H1 (cell line): ENCODE results near the gene PRIMPOL. TPM values are rescaled to one million over a fixed set of nuclear protein-coding genes. Genes with fewer than 3 reads are reported as not detected.
"Not testable (repeated sequence)": the region's sequence is repeated elsewhere in the genome, so short reads cannot be mapped to it uniquely, and the experiment has no call there.

Source experiments
- CTCF ChIA-PET: fragments of 300-600 bp; sonication (Branson Sonifier 250); formaldehyde crosslinking; loops from one replicate; lab custom pipeline; 2021; ENCODE audit not compliant: partially characterized antibody; lab: Charles Lee
- POLR2A ChIA-PET: fragments of 300-600 bp; sonication (Branson Sonifier 250); formaldehyde crosslinking; loops from one replicate; lab custom pipeline; 2021; ENCODE audit warnings: inconsistent platforms; ENCODE audit not compliant: partially characterized antibody; lab: Charles Lee
- DNase-seq, 2 experiments: peaks; one replicate each; pipeline versions ENCODE4 v3.0.0 to v3.0.0-alpha.2; 2010 to 2022; ENCODE audit warnings: low spot score in 2 of 2, low read depth in 1 of 2, mixed read lengths in 1 of 2
- FAIRE-seq: peaks from 2 replicates; lab custom pipeline; 2011; peaks lifted over from hg19 to GRCh38; lab: Jason Lieb, UNC
- H2AFZ ChIP-seq: 2 replicates; pipeline ENCODE4 v1.8.1; 2012; ENCODE audit warnings: low read length, inconsistent platforms
- H2AK5ac ChIP-seq: 2 replicates; pipeline ENCODE4 v1.6.1; 2013; ENCODE audit warnings: low read depth, low read length
- H2BK120ac ChIP-seq: replicated peaks from 2 replicates; pipeline ENCODE3; 2013; ENCODE audit warnings: low read depth, low read length, inconsistent platforms
- H2BK12ac ChIP-seq: 2 replicates; pipeline ENCODE4 v1.6.1; 2013; ENCODE audit warnings: low read depth, low read length
- H2BK15ac ChIP-seq: 2 replicates; pipeline ENCODE4 v1.6.1; 2013; ENCODE audit warnings: low read length
- H2BK20ac ChIP-seq: 2 replicates; pipeline ENCODE4 v1.6.1; 2013; ENCODE audit warnings: low read length
- H2BK5ac ChIP-seq: 2 replicates; pipeline ENCODE4 v1.6.1; 2013; ENCODE audit warnings: low read depth, low read length
- H3K14ac ChIP-seq: 2 replicates; pipeline ENCODE4 v1.6.1; 2013; ENCODE audit warnings: inconsistent platforms; ENCODE audit not compliant: insufficient read length
- H3K18ac ChIP-seq: 2 replicates; pipeline ENCODE4 v1.6.1; 2013; ENCODE audit warnings: low read length; ENCODE audit errors: extremely low read depth
- H3K23ac ChIP-seq: 2 replicates; pipeline ENCODE4 v1.6.1; 2013; ENCODE audit warnings: inconsistent platforms; ENCODE audit not compliant: insufficient read length
- H3K23me2 ChIP-seq: 2 replicates; pipeline ENCODE4 v1.6.1; 2013; ENCODE audit warnings: low read depth, low read length
- H3K27ac ChIP-seq: 2 replicates; pipeline ENCODE4 v1.6.1; 2011; ENCODE audit warnings: low read depth, low read length, inconsistent platforms
- H3K27me3 ChIP-seq, 4 experiments: replicated peaks in 1 of 4; 1 replicate in 1 of 4; 2 replicates in 3 of 4; pipeline versions ENCODE4 v1.6.1 to v1.8.1; 2011 to 2013; ENCODE audit warnings: low read length in 3 of 4, mild to moderate bottlenecking in 3 of 4, inconsistent platforms in 2 of 4, mixed read lengths in 2 of 4, moderate library complexity in 1 of 4; ENCODE audit not compliant: control insufficient read depth in 3 of 4, insufficient read depth in 3 of 4; ENCODE audit errors: extremely low read depth in 1 of 4
- H3K36me3 ChIP-seq, 4 experiments: 2 replicates each; pipeline versions ENCODE4 v1.6.1 to v1.8.1; 2011 to 2013; ENCODE audit warnings: mild to moderate bottlenecking in 4 of 4, low read length in 3 of 4, moderate library complexity in 2 of 4, control low read depth in 1 of 4, inconsistent platforms in 1 of 4; ENCODE audit not compliant: insufficient read depth in 4 of 4, control insufficient read depth in 2 of 4
- H3K4ac ChIP-seq: replicated peaks from 2 replicates; pipeline ENCODE3; 2013; ENCODE audit warnings: low read length, low read depth, mixed read lengths, inconsistent platforms; ENCODE audit not compliant: insufficient read length
- H3K4me1 ChIP-seq, 4 experiments: replicated peaks in 1 of 4; 1 replicate in 1 of 4; 2 replicates in 3 of 4; pipeline versions ENCODE4 v1.6.1 to v1.8.1; 2011 to 2013; ENCODE audit warnings: low read length in 3 of 4, inconsistent platforms in 2 of 4, mixed read lengths in 1 of 4; ENCODE audit not compliant: insufficient read depth in 4 of 4, control insufficient read depth in 3 of 4
- H3K4me2 ChIP-seq, 2 experiments: 2 replicates each; pipeline versions ENCODE4 v1.6.1 to v1.8.1; 2011 to 2013; ENCODE audit warnings: low read depth in 2 of 2, low read length in 2 of 2, control low read depth in 1 of 2, inconsistent platforms in 1 of 2, mild to moderate bottlenecking in 1 of 2; ENCODE audit not compliant: insufficient read depth in 1 of 2
- H3K4me3 ChIP-seq, 4 experiments: fragments of 200-600, 300-600 bp in 1 of 4; sonication (generic), shearing (Covaris generic), sonication (Bioruptor Twin) in 1 of 4; 2 replicates each; pipeline versions ENCODE4 v1.5.1 to v1.8.1; 2011 to 2016; ENCODE audit warnings: low read length in 4 of 4, low read depth in 3 of 4, control low read depth in 2 of 4, inconsistent platforms in 2 of 4, mild to moderate bottlenecking in 2 of 4, mixed read lengths in 1 of 4, moderate library complexity in 1 of 4; ENCODE audit not compliant: insufficient read depth in 2 of 4; ENCODE audit errors: extremely low read depth in 1 of 4
- H3K56ac ChIP-seq: replicated peaks from 2 replicates; pipeline ENCODE3; 2013; ENCODE audit warnings: low read depth, mild to moderate bottlenecking, mixed read lengths, low read length, inconsistent platforms; ENCODE audit not compliant: insufficient read length
- H3K79me1 ChIP-seq: 2 replicates; pipeline ENCODE4 v1.6.1; 2013; ENCODE audit warnings: low read depth, low read length, control low read depth
- H3K79me2 ChIP-seq, 2 experiments: 2 replicates each; pipeline versions ENCODE4 v1.6.1 to v1.8.1; 2012 to 2013; ENCODE audit warnings: low read length in 2 of 2, mild to moderate bottlenecking in 2 of 2, inconsistent platforms in 1 of 2; ENCODE audit not compliant: insufficient read depth in 2 of 2, control insufficient read depth in 1 of 2
- H3K9ac ChIP-seq, 4 experiments: replicated peaks in 1 of 4; 1 replicate in 1 of 4; 2 replicates in 3 of 4; pipeline versions ENCODE4 v1.6.1 to v1.8.1; 2011 to 2013; ENCODE audit warnings: low read depth in 3 of 4, low read length in 3 of 4, control low read depth in 2 of 4, mild to moderate bottlenecking in 2 of 4, moderate library complexity in 2 of 4, inconsistent platforms in 1 of 4; ENCODE audit errors: extremely low read depth in 1 of 4
- H3K9me3 ChIP-seq, 2 experiments: 2 replicates each; pipeline versions ENCODE4 v1.6.1 to v1.8.1; 2012 to 2013; ENCODE audit warnings: mild to moderate bottlenecking in 2 of 2, moderate library complexity in 2 of 2, control low read depth in 1 of 2, inconsistent platforms in 1 of 2, low read depth in 1 of 2, low read length in 1 of 2, mixed read lengths in 1 of 2; ENCODE audit not compliant: insufficient read depth in 2 of 2
- H4K20me1 ChIP-seq, 2 experiments: replicated peaks in 1 of 2; 2 replicates each; pipeline versions ENCODE3 to v1.8.1; 2011 to 2013; ENCODE audit warnings: inconsistent platforms in 2 of 2, low read length in 2 of 2, mild to moderate bottlenecking in 1 of 2; ENCODE audit not compliant: insufficient read depth in 2 of 2, control insufficient read depth in 1 of 2
- H4K5ac ChIP-seq: 2 replicates; pipeline ENCODE4 v1.6.1; 2013; ENCODE audit warnings: low read length, low read depth, mixed read lengths, inconsistent platforms; ENCODE audit not compliant: insufficient read length
- H4K8ac ChIP-seq: 2 replicates; pipeline ENCODE4 v1.8.0; 2013; ENCODE audit warnings: mild to moderate bottlenecking, moderate library complexity, low read length, inconsistent platforms; ENCODE audit not compliant: insufficient read depth; ENCODE audit errors: extremely low read depth
- H4K91ac ChIP-seq: replicated peaks from 2 replicates; pipeline ENCODE3; 2013; ENCODE audit warnings: low read length, mixed read lengths, inconsistent platforms; ENCODE audit not compliant: insufficient read length
- WGBS, 2 experiments: shearing (Covaris generic) in 1 of 2; methylation state at CpG; one replicate each; pipeline versions ENCODE4 v1.1.6 to v1.1.7; 2013 to 2015; ENCODE audit warnings: low lambda C conversion rate in 2 of 2, mixed read lengths in 2 of 2, inconsistent platforms in 1 of 2, low coverage in 1 of 2, missing lambda C conversion rate in 1 of 2; ENCODE audit not compliant: insufficient replicate concordance in 2 of 2, insufficient coverage in 1 of 2, insufficient read length in 1 of 2; ENCODE audit errors: extremely low coverage in 1 of 2, missing lambda C conversion rate in 1 of 2; 5-methylcytosine and 5-hydroxymethylcytosine counted together
- polyA plus RNA-seq, 7 experiments: library from polyadenylated mRNA; depleted of rRNA in 3 of 7; stranded (reverse) in 5 of 7; unstranded in 2 of 7; fragments of >200 nt in 5 of 7; fragments of 200-250 nt in 2 of 7; gene quantifications; 1 replicate in 5 of 7; 2 replicates in 1 of 7; 4 replicates in 1 of 7; pipeline versions ENCODE4 v1.2.1 to v1.2.3, GENCODE V29; 2011 to 2013; ENCODE audit warnings: missing spikeins in 2 of 7, mixed read lengths in 2 of 7
- total RNA-seq: library from RNA; stranded (reverse); fragmentation: NEBNext Ultra II Directional; extraction: Animal tissue kit (Norgen Biotek cat#: 25700); gene quantifications from 2 replicates; pipeline ENCODE4 v1.2.1, GENCODE V29; 2021

Gene PRIMPOL
- total and polyA plus RNA-seq, 2 of the 8 experiments (the other 6 are each of a cell fraction or from before 2014, with no cell fraction given), result 4.4 to 6.7 TPM

DNA sequence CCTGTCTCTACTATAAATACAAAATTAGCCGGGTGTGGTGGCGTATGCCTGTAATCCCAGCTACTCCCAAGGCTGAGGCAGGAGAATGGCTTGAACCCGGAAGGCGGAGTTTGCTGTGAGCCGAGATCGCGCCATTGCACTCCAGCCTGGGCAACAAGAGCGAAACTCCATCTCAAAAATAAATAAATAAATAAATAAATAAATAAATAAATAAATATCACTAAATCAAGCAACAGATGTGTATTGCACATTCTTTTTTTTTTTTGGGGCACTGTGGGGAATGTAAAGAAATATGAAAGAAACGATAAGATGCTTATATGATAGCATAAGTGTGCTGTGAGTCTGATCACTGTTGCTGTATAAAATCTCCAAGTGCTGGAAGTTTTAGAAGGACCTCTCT is 8.3 kb downstream of the PRIMPOL start:
- H3K4me3 ChIP-seq, H3K56ac ChIP-seq, H3K27ac ChIP-seq, H2AFZ ChIP-seq, H2BK20ac ChIP-seq, H3K4ac ChIP-seq, H3K23ac ChIP-seq, DNase-seq, H3K79me2 ChIP-seq, H4K5ac ChIP-seq, H4K91ac ChIP-seq, H3K36me3 ChIP-seq, H3K4me2 ChIP-seq, H2BK12ac ChIP-seq, FAIRE-seq, H2BK15ac ChIP-seq, H3K23me2 ChIP-seq, H3K9me3 ChIP-seq, H3K18ac ChIP-seq, H3K4me1 ChIP-seq, H3K14ac ChIP-seq, H3K79me1 ChIP-seq, H4K8ac ChIP-seq, H4K20me1 ChIP-seq, H2AK5ac ChIP-seq, H3K9ac ChIP-seq, H2BK5ac ChIP-seq, H3K27me3 ChIP-seq, H2BK120ac ChIP-seq: not testable (repeated sequence)
- ChIA-PET POLR2A (interaction anchor here (2.5 kb wide), 1 partner anchor 10 kb away, joined by 8 read pairs; no protein-coding TSS in a partner anchor), CTCF (interaction anchor here (1.2 kb wide), 1 partner anchor 15 kb away, joined by 4 read pairs; no protein-coding TSS in a partner anchor)
- whole genome bisulfite sequencing, 2 experiments, result 99% methylated on average over 9 of the region's 9 CpGs; no CpG with 5 or more reads in 1 of the 2 experiments
